Kidney epithelial cell (primary cell): ENCODE data around the gene LGR5. TPM values are rescaled to one million over a fixed set of nuclear protein-coding genes. Genes with fewer than 3 reads are reported as not detected.
"Not testable (repeated sequence)": the region's sequence is repeated elsewhere in the genome, so short reads cannot be mapped to it uniquely, and the experiment has no call there.

Source experiments
- DNase-seq: peaks from one replicate; pipeline ENCODE4 v3.0.0-alpha.2; 2010; ENCODE audit warnings: low read depth
- H3K27me3 ChIP-seq: 2 replicates; pipeline ENCODE4 v1.6.0; 2011; ENCODE audit warnings: low read length; ENCODE audit not compliant: control insufficient read depth, insufficient read depth
- H3K36me3 ChIP-seq: 2 replicates; pipeline ENCODE4 v1.5.1; 2011; ENCODE audit warnings: low read length; ENCODE audit not compliant: control insufficient read depth, insufficient read depth
- H3K4me3 ChIP-seq: 2 replicates; pipeline ENCODE4 v1.5.1; 2011; ENCODE audit warnings: low read depth, mild to moderate bottlenecking, control low read depth, low read length
- total RNA-seq: library from RNA; depleted of rRNA; stranded (reverse); fragments of >200 nt; gene quantifications from 2 replicates; pipeline ENCODE4 v1.2.3, GENCODE V29; 2015
- TF ChIP-seq, protein P1 (sequence below): IDR thresholded peaks from 2 replicates; pipeline ENCODE4 v1.5.1; 2011; ENCODE audit warnings: mild to moderate bottlenecking, moderate library complexity, low read length, control low read depth, inconsistent platforms; ENCODE audit not compliant: insufficient read depth, poor library complexity, severe bottlenecking

Gene LGR5
- total RNA-seq, 1 donor from 2014 or later = not detected

DNA sequence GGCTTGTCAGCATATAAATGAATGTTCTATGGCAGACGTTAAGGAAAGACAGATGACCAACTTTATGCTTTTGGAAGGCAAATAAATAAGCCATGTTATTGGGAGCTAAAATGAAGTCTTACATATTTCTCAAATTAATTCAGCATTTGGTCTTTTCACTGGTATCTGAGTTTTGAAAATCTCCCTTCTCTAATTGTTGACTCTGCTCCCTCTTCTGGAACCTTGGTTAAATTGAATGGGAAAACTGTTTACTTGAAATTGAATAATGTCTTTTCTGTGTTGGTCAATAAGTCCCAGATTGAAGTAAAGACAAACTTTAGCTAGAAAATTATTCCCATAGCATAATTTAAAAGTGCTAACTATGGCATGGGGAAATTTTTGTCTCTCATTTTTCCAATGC lies 38.7 kb downstream of the LGR5 start:
- Histone ChIP-seq H3K4me3 (no peak overlapping the region), H3K36me3 (no peaks in the 10 kb centered on the region), H3K27me3 (no peaks in the 10 kb centered on the region)
- DNase-seq = no peak
- TF ChIP-seq, protein P1, sequence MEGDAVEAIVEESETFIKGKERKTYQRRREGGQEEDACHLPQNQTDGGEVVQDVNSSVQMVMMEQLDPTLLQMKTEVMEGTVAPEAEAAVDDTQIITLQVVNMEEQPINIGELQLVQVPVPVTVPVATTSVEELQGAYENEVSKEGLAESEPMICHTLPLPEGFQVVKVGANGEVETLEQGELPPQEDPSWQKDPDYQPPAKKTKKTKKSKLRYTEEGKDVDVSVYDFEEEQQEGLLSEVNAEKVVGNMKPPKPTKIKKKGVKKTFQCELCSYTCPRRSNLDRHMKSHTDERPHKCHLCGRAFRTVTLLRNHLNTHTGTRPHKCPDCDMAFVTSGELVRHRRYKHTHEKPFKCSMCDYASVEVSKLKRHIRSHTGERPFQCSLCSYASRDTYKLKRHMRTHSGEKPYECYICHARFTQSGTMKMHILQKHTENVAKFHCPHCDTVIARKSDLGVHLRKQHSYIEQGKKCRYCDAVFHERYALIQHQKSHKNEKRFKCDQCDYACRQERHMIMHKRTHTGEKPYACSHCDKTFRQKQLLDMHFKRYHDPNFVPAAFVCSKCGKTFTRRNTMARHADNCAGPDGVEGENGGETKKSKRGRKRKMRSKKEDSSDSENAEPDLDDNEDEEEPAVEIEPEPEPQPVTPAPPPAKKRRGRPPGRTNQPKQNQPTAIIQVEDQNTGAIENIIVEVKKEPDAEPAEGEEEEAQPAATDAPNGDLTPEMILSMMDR = no peak

GRCh38 chr12:71484272-71484905 lies 44.8 kb downstream of the LGR5 start:
- Histone ChIP-seq H3K36me3 (no peaks in the 10 kb centered on the region), H3K4me3 (no peak overlapping the region), H3K27me3 (no peaks in the 10 kb centered on the region)
- DNase-seq = no peak
- TF ChIP-seq, protein P1 = no peak

- DNase-seq, H3K36me3 ChIP-seq, H3K4me3 ChIP-seq, H3K27me3 ChIP-seq: not testable (repeated sequence)
Observed at GRCh38 chr12:71490844-71491243, 51.2 kb downstream of the LGR5 start.

DNA sequence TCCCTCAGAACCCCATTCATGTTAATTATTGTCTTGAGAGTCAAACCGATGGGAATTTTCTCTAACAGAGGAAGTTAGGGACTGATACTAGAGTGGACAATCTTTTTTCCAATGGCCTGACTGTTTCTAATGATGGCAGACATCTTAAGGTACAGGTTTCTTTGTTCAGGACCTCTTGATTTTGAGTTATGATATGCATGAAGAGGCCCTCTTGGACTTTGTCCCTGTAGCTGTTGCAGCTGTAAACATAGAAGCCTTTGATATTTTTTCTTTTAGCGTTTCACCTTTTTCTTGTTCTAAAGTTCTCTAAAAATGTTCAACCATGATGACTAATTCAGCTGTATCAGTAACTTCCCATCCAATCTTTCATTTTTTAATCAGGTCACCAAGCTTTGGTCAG lies 53.0 kb downstream of the LGR5 start:
- DNase-seq = no peak
- TF ChIP-seq, protein P1 = no peak

GRCh38 chr12:71499834-71500233 lies 60.2 kb downstream of the LGR5 start:
- TF ChIP-seq, protein P1 = no peak

More for the DNA sequence above, 53.0 kb downstream of the LGR5 start:
- Histone ChIP-seq H3K36me3 (no peaks in the 10 kb centered on the region), H3K27me3 (no peaks in the 10 kb centered on the region), H3K4me3 (no peak overlapping the region)

DNA sequence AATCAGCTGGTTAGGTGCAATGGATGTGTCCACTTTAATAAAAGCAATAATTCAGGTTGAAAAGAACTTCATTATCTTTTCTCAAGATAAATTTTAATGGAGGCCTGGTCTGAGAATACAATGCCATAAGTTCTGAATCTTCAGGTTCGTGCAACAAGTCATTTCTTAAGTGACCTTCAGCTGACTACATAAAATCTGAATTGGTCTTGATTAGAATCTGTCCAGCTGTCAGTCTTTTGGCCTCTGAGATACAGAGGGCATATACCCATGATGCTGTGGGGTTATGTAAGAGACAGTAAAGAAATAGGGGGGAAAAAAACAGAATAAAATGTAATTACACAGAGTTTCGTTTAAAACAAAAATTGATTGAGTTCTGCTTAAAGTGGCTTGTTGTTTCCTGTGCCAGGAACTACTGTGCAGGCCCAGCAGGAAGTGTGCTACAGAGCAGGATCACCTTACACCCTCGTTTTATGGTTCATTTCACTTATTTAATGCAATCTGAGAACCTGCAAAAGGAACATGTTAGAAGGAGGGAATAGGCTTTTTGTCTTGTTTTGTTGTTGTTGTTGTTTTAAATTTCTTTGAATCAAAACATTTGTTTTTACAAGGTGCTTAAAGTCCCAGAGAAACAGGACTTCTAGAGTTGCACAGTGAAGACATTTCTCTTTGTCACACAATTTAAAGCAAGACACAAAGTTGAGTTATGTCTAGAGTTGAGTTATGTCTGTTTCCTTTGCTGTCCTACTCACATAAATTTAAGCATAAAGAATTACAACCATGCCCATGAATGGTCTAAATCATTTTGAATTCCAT lies 64.2 kb downstream of the LGR5 start:
- Histone ChIP-seq H3K27me3 (no peaks in the 10 kb centered on the region), H3K36me3 (no peaks in the 10 kb centered on the region), H3K4me3 (no peak overlapping the region)
- TF ChIP-seq, protein P1 = no peak
- DNase-seq = no peak

More at GRCh38 chr12:71499834-71500233, 60.2 kb downstream of the LGR5 start:
- H3K27me3 ChIP-seq = no peaks in the 10 kb centered on the region
- no peaks in the 10 kb centered on the region for H3K36me3 ChIP-seq
- no peak overlapping the region for H3K4me3 ChIP-seq
- DNase-seq = no peak
